Heart left ventricle (tissue), 13 donors: ENCODE results near the gene PAQR5.
"Not testable (repeated sequence)": the region's sequence is repeated elsewhere in the genome, so short reads cannot be mapped to it uniquely, and the experiment has no call there.

Source experiments
- CTCF ChIP-seq, 12 donors: fragments of 200-600 bp; sonication (generic) in 4 of 12; IDR thresholded peaks; one replicate each; pipeline versions ENCODE4 v1.5.0 to v1.8.0; 2018 to 2022; ENCODE audit warnings: antibody characterized with exemption in 12 of 12, mild to moderate bottlenecking in 5 of 12
- POLR2A ChIP-seq, 2 donors: fragments of 450-650 bp; IDR thresholded peaks; one replicate each; pipeline ENCODE4 v1.6.1; 2017; ENCODE audit warnings: antibody characterized with exemption in 2 of 2, mild to moderate bottlenecking in 2 of 2, moderate library complexity in 2 of 2
- donor health status: ischemic (EF 13 %, LVEDD 7.1; RV severe dilation, severe dysfunction).
- donor health status: DM: no; HTN: yes; CAD: no.
- donor health status: DM: no; HTN: no; CAD: no.
- donor health status: ischemic (EF 25% LVEDD 6.9; RV normal size, moderate dysfunction).
- donor health status: ischemic (EF 25% LVEDD 5.7; RV mildly dilated, moderate dysfunction).
- donor health status: ischemic (EF 35%, LVEDD 5.7; RV mildly dilated, moderate dysfunction).
- donor health status: nonischemic (EF 11% LVEDD 7.7; RV severe dilation, severe dysfunction).
- donor health status: DM: yes; HTN: yes; CAD: no.
- donor health status: PGD.
- donor health status: ischemic (EF 29% LVEDD 5.4; RV normal size, mild dysfunction).
- donor health status: nonischemic (EF 23%, LVEDD 6.1; RV moderate dilation, normal function).

GRCh38 chr15:69339214-69339543 is 40.5 kb downstream of the PAQR5 start:
- TF ChIP-seq CTCF, POLR2A (IDR thresholded peaks at IDR 0.05): not testable (repeated sequence)
